IMR-90 (cell line): ENCODE results near the gene NT5C. TPM values are rescaled to one million over a fixed set of nuclear protein-coding genes. Genes with fewer than 3 reads are reported as not detected.

Experiments used
- ATAC-seq: fragments of 200-7000 bp; cut with Tn5 transposase; 2 replicates; pipeline ENCODE4 v1.9.1; 2020; ENCODE audit warnings: low read depth, mild to moderate bottlenecking, moderate library complexity
- BruUV-seq: library from RNA; stranded (reverse); fragments of 400-500 nt; replicated peaks from 2 replicates; lab custom pipeline; 2021; lab: Mats Ljungman, UMichigan
- CTCF ChIA-PET: fragments of 300-600 bp; formaldehyde crosslinking; extraction: SDS; loops from one replicate; lab custom pipeline; 2021; ENCODE audit warnings: antibody characterized with exemption; lab: Yijun Ruan, JAX
- POLR2A ChIA-PET: fragments of 300-600 bp; sonication (Branson Sonifier 250); formaldehyde crosslinking; loops from one replicate; lab custom pipeline; 2022; ENCODE audit warnings: antibody characterized with exemption; ENCODE audit not compliant: unreplicated experiment; lab: Charles Lee
- DNase-seq: peaks from one replicate; pipeline ENCODE4 v3.0.0; 2013
- H2AFZ ChIP-seq: replicated peaks from 2 replicates; pipeline ENCODE3; 2013; ENCODE audit warnings: low read length, mild to moderate bottlenecking; ENCODE audit not compliant: poor library complexity
- H2AK5ac ChIP-seq: 2 replicates; pipeline ENCODE4 v1.6.1; 2013; ENCODE audit warnings: low read depth, low read length, inconsistent platforms
- H2AK9ac ChIP-seq: replicated peaks from 2 replicates; pipeline ENCODE3; 2013; ENCODE audit warnings: mild to moderate bottlenecking, low read depth, low read length, moderate library complexity; ENCODE audit not compliant: poor library complexity
- H2BK120ac ChIP-seq: 2 replicates; pipeline ENCODE4 v1.6.1; 2013; ENCODE audit warnings: low read depth, low read length, inconsistent platforms
- H2BK15ac ChIP-seq: 3 replicates; pipeline ENCODE4 v1.6.1; 2013; ENCODE audit warnings: low read depth, low read length, inconsistent platforms
- H2BK20ac ChIP-seq: 2 replicates; pipeline ENCODE4 v1.6.1; 2013; ENCODE audit warnings: low read depth, mild to moderate bottlenecking, inconsistent platforms, low read length, moderate library complexity
- H2BK5ac ChIP-seq: 2 replicates; pipeline ENCODE4 v1.6.1; 2013; ENCODE audit warnings: mild to moderate bottlenecking, low read depth, low read length, inconsistent platforms; ENCODE audit not compliant: poor library complexity, severe bottlenecking
- H3K14ac ChIP-seq: replicated peaks from 2 replicates; pipeline ENCODE4 v1.6.1; 2013; ENCODE audit warnings: low read depth, low read length, inconsistent platforms
- H3K18ac ChIP-seq: 2 replicates; pipeline ENCODE4 v1.6.1; 2013; ENCODE audit warnings: low read depth, low read length, control low read depth
- H3K23ac ChIP-seq: 2 replicates; pipeline ENCODE4 v1.6.1; 2013; ENCODE audit warnings: low read depth, low read length, inconsistent platforms
- H3K27ac ChIP-seq: 2 replicates; pipeline ENCODE4 v1.5.1; 2013; ENCODE audit warnings: mild to moderate bottlenecking, control low read depth, low read length; ENCODE audit not compliant: insufficient read depth
- H3K27me3 ChIP-seq: 2 replicates; pipeline ENCODE4 v1.6.1; 2013; ENCODE audit warnings: low read length; ENCODE audit not compliant: control insufficient read depth, insufficient read depth
- H3K36me3 ChIP-seq: 2 replicates; pipeline ENCODE4 v1.6.1; 2013; ENCODE audit warnings: low read length, mixed read lengths; ENCODE audit not compliant: control insufficient read depth, insufficient read depth
- H3K4ac ChIP-seq: 2 replicates; pipeline ENCODE4 v1.6.1; 2013; ENCODE audit warnings: low read depth, low read length, inconsistent platforms
- H3K4me1 ChIP-seq: 2 replicates; pipeline ENCODE4 v1.6.1; 2013; ENCODE audit warnings: low read length, mixed read lengths; ENCODE audit not compliant: control insufficient read depth, insufficient read depth
- H3K4me2 ChIP-seq: 2 replicates; pipeline ENCODE4 v1.6.1; 2013; ENCODE audit warnings: low read depth, mild to moderate bottlenecking, control low read depth, low read length, moderate library complexity
- H3K4me3 ChIP-seq: 2 replicates; pipeline ENCODE4 v1.5.1; 2013; ENCODE audit warnings: low read depth, mild to moderate bottlenecking, control low read depth, low read length, moderate library complexity; ENCODE audit not compliant: insufficient read depth
- H3K56ac ChIP-seq: 2 replicates; pipeline ENCODE4 v1.6.1; 2013; ENCODE audit warnings: low read length, inconsistent platforms; ENCODE audit not compliant: insufficient read depth; ENCODE audit errors: extremely low read depth
- H3K79me1 ChIP-seq, 2 experiments: 2 replicates each; pipeline ENCODE4 v1.6.1; 2013; ENCODE audit warnings: low read length in 2 of 2, inconsistent platforms in 1 of 2, low read depth in 1 of 2
- H3K9ac ChIP-seq: 2 replicates; pipeline ENCODE4 v1.6.1; 2013; ENCODE audit warnings: low read depth, low read length, control low read depth
- H3K9me1 ChIP-seq: 2 replicates; pipeline ENCODE4 v1.6.1; 2013; ENCODE audit warnings: low read length, inconsistent platforms; ENCODE audit not compliant: insufficient read depth
- H3K9me3 ChIP-seq: 2 replicates; pipeline ENCODE4 v1.6.1; 2013; ENCODE audit warnings: low read length; ENCODE audit not compliant: control insufficient read depth, insufficient read depth
- H4K20me1 ChIP-seq: 2 replicates; pipeline ENCODE4 v1.6.1; 2013; ENCODE audit warnings: low read length, inconsistent platforms; ENCODE audit not compliant: insufficient read depth
- H4K5ac ChIP-seq: 2 replicates; pipeline ENCODE4 v1.6.1; 2013; ENCODE audit warnings: mild to moderate bottlenecking, low read depth, low read length, control low read depth
- H4K8ac ChIP-seq, 2 experiments: 2 replicates each; pipeline ENCODE4 v1.6.1; 2013; ENCODE audit warnings: low read depth in 2 of 2, low read length in 2 of 2, control low read depth in 1 of 2, inconsistent platforms in 1 of 2
- H4K91ac ChIP-seq: 2 replicates; pipeline ENCODE4 v1.6.1; 2013; ENCODE audit warnings: low read depth, low read length, inconsistent platforms; ENCODE audit not compliant: insufficient read depth
- CEBPB ChIP-seq: IDR thresholded peaks from 2 replicates; pipeline ENCODE4 v1.6.1; 2012; ENCODE audit warnings: low read depth, low read length, improper control_type of control experiment
- RCOR1 ChIP-seq: IDR thresholded peaks from 2 replicates; pipeline ENCODE4 v1.6.1; 2012; ENCODE audit warnings: mild to moderate bottlenecking, low read length, improper control_type of control experiment; ENCODE audit not compliant: insufficient replicate concordance
- WGBS, 2 experiments: methylation state at CpG; one replicate each; pipeline versions ENCODE4 v1.1.5 to v1.1.7; 2013; ENCODE audit warnings: missing lambda C conversion rate in 2 of 2; ENCODE audit not compliant: insufficient read length in 1 of 2; ENCODE audit errors: extremely low coverage in 2 of 2; 5-methylcytosine and 5-hydroxymethylcytosine counted together
- dilution Hi-C: fragments of 300-500 bp; cut with HindIII; formaldehyde crosslinking; loops from one replicate; pipeline ENCODE4 v1.14.3; 2018; ENCODE audit warnings: low sequenced_read_pairs; ENCODE audit not compliant: unreplicated experiment
- in situ Hi-C: fragments of 300-500 bp; cut with MboI; formaldehyde crosslinking; loops from 3 replicates; pipeline ENCODE4 v1.14.3; 2019; ENCODE audit warnings: low sequenced_read_pairs, inconsistent platforms, mixed read lengths
- intact Hi-C: fragments of 100-400 bp; cut with micrococcal nuclease; formaldehyde crosslinking; loops from 2 replicates; pipeline ENCODE4 v1.10.0; 2022
- polyA plus RNA-seq, 3 experiments: library from polyadenylated mRNA; depleted of rRNA; stranded (reverse); fragments of >200 nt; gene quantifications; 2 replicates each; pipeline ENCODE4 v1.2.3, GENCODE V29; 2012; ENCODE audit warnings: low replicate concordance in 1 of 3
- total RNA-seq: library from RNA; depleted of rRNA; stranded (reverse); fragments of >200 nt; gene quantifications from 2 replicates; pipeline ENCODE4 v1.2.3, GENCODE V29; 2012

NT5C gene
- total and polyA plus RNA-seq, 2 of the 4 experiments (the other 2 are of a cell fraction) = 24.0 to 44.6 TPM

GRCh38 chr17:75146592-75146991 lies 15.1 kb upstream of the NT5C start:
- H2BK5ac ChIP-seq = no peak overlapping the region
- H3K27ac ChIP-seq = no peak overlapping the region
- no peak overlapping the region for H3K4me2 ChIP-seq
- no peaks in the 10 kb centered on the region; the same call in 1 of the 2 replicates for H3K9me1 ChIP-seq
- dilution Hi-C loops (no loop called here), intact Hi-C loops (no loop called here), in situ Hi-C loops (no loop called here)
- no peak overlapping the region for H3K4ac ChIP-seq
- H3K4me3 ChIP-seq = no peak overlapping the region
- no peak overlapping the region for H2BK20ac ChIP-seq
- no peak overlapping the region for H4K8ac ChIP-seq
- no peak overlapping the region for H3K9ac ChIP-seq
- 88% methylated on average over 2 of the region's 3 CpGs; no CpG with 5 or more reads in 1 of the 2 experiments for WGBS, 2 experiments
- no peak overlapping the region for H4K91ac ChIP-seq
- peaks cover 43% of the 10 kb centered on the region for H3K36me3 ChIP-seq
- POLR2A ChIA-PET = no interaction called here
- TF ChIP-seq RCOR1 = no peak
- peak; percentile 75; the same call in 1 of the 2 replicates for TF ChIP-seq CEBPB
- no peak overlapping the region for H3K18ac ChIP-seq
- H2AFZ ChIP-seq = no peak overlapping the region
- CTCF ChIA-PET = no interaction called here
- no peak overlapping the region for H3K23ac ChIP-seq
- H3K14ac ChIP-seq = no peak overlapping the region
- no peak overlapping the region for H3K56ac ChIP-seq
- ATAC-seq (no peak), DNase-seq (peak; percentile 25)
- H2AK5ac ChIP-seq = no peak overlapping the region
- H4K5ac ChIP-seq = no peak overlapping the region
- no peak overlapping the region for H2BK15ac ChIP-seq
- no TSS peak for BruUV-seq
- H4K20me1 ChIP-seq = peaks cover 12% of the 10 kb centered on the region
- H3K27me3 ChIP-seq = no peaks in the 10 kb centered on the region
- no peaks in the 10 kb centered on the region for H3K9me3 ChIP-seq
- 0 out of 2 replicates have a peak, but pooled peaks cover 1% of the 10 kb centered on the region for H3K4me1 ChIP-seq
- peaks cover 45 to 63% of the 10 kb centered on the region in 2 experiments for H3K79me1 ChIP-seq
- no peak overlapping the region for H2AK9ac ChIP-seq
- no peak overlapping the region for H2BK120ac ChIP-seq
